ENCODE data around the gene PSMD14.

GRCh38 chr2:161273038-161273760 lies 35.0 kb upstream of the PSMD14 start:
- TF ChIP-seq CTCF (IDR thresholded peaks at IDR 0.05) (peak; percentile 41 to 69 (median 46)), POLR2AphosphoS5 (IDR thresholded peaks at IDR 0.05) (no peak), POLR2A (IDR thresholded peaks at IDR 0.05) (no peak)
